Natural killer cell (primary cell): ENCODE measurements around the gene CHST15. TPM values are rescaled to one million over a fixed set of nuclear protein-coding genes. Genes with fewer than 3 reads are reported as not detected.

Experiments
- ATAC-seq, 3 donors: fragments of 150-1000 bp in 2 of 3; fragments of 200-7000 bp in 1 of 3; cut with Tn5 transposase; 1 replicate in 1 of 3; 2 replicates in 2 of 3; pipeline ENCODE4 v1.10.0; 2021; ENCODE audit warnings: mild to moderate bottlenecking in 2 of 3, moderate library complexity in 2 of 3
- DNase-seq, 2 donors: peaks; one replicate each; pipeline versions ENCODE4 v3.0.0 to v3.0.0-alpha.2; 2013 to 2021; ENCODE audit warnings: mixed read lengths in 1 of 2
- H3K27ac ChIP-seq: one replicate; pipeline ENCODE4 v1.5.1; 2013; ENCODE audit warnings: mild to moderate bottlenecking, low read length
- H3K27me3 ChIP-seq: one replicate; pipeline ENCODE4 v1.6.1; 2013; ENCODE audit warnings: low read length; ENCODE audit not compliant: control insufficient read depth, insufficient read depth
- H3K36me3 ChIP-seq: one replicate; pipeline ENCODE4 v1.6.1; 2013; ENCODE audit warnings: low read length; ENCODE audit not compliant: control insufficient read depth, insufficient read depth
- H3K4me1 ChIP-seq: one replicate; pipeline ENCODE4 v1.6.1; 2013; ENCODE audit warnings: low read length; ENCODE audit not compliant: control insufficient read depth, insufficient read depth
- H3K4me3 ChIP-seq: one replicate; pipeline ENCODE4 v1.5.1; 2013; ENCODE audit warnings: low read length
- H3K9me3 ChIP-seq: one replicate; pipeline ENCODE4 v1.6.1; 2013; ENCODE audit warnings: low read length; ENCODE audit not compliant: control insufficient read depth, insufficient read depth
- H3K27ac Mint-ChIP-seq, 2 donors: one replicate each; pipeline ENCODE4 v1.8.0; 2022; ENCODE audit warnings: mild to moderate bottlenecking in 2 of 2, mixed read lengths in 2 of 2, moderate library complexity in 1 of 2
- H3K27me3 Mint-ChIP-seq, 2 donors: one replicate each; pipeline ENCODE4 v1.8.0; 2022; ENCODE audit warnings: low read depth in 2 of 2, mixed read lengths in 2 of 2
- H3K36me3 Mint-ChIP-seq: one replicate; pipeline ENCODE4 v1.8.0; 2022; ENCODE audit warnings: mixed read lengths
- H3K4me1 Mint-ChIP-seq, 2 donors: one replicate each; pipeline ENCODE4 v1.8.0; 2022; ENCODE audit warnings: mixed read lengths in 2 of 2
- H3K4me3 Mint-ChIP-seq: one replicate; pipeline ENCODE4 v1.8.0; 2022; ENCODE audit warnings: mild to moderate bottlenecking, moderate library complexity, mixed read lengths
- H3K9me3 Mint-ChIP-seq, 2 donors: one replicate each; pipeline ENCODE4 v1.8.0; 2022; ENCODE audit warnings: mixed read lengths in 2 of 2
- CTCF ChIP-seq: fragments of 200-600 bp; IDR thresholded peaks from one replicate; pipeline ENCODE4 v1.8.0; 2022; ENCODE audit warnings: antibody characterized with exemption
- WGBS: methylation state at CpG from one replicate; pipeline ENCODE4 v1.1.7; 2013; ENCODE audit warnings: missing lambda C conversion rate; ENCODE audit not compliant: insufficient coverage; 5-methylcytosine and 5-hydroxymethylcytosine counted together
- intact Hi-C: fragments of 100-400 bp; cut with micrococcal nuclease; formaldehyde crosslinking; loops from one replicate; pipeline ENCODE4 v1.14.2; 2022
- total RNA-seq, 4 donors: library from RNA; stranded (reverse); fragments of 120-200 nt in 1 of 4; gene quantifications; one replicate each; pipeline versions ENCODE4 v1.2.3 to v1.2.4, GENCODE V29; 2013 to 2022

CHST15 gene
- total RNA-seq, 3 donors from 2014 or later (not counting 1 experiment from before 2014, with no cell fraction given) = 1.9 to 11.9 (median 8.7) TPM

- no peaks in the 10 kb centered on the region for H3K36me3 Mint-ChIP-seq
- H3K27ac Mint-ChIP-seq = peak overlapping the region in 1 of 2 donors; percentile 1
- H3K4me1 Mint-ChIP-seq = peaks cover 6 to 14% of the 10 kb centered on the region in 2 donors
- H3K27me3 ChIP-seq = no peaks in the 10 kb centered on the region
- no peak overlapping the region for H3K4me3 Mint-ChIP-seq
- H3K27ac ChIP-seq = peak overlapping the region; percentile 16
- 82% methylated on average over 8 of the region's 8 CpGs for WGBS
- H3K9me3 ChIP-seq = no peaks in the 10 kb centered on the region
- intact Hi-C loops = no loop called here
- no peak overlapping the region for H3K4me3 ChIP-seq
- H3K4me1 ChIP-seq = peaks cover 40% of the 10 kb centered on the region
- DNase-seq (no peak), ATAC-seq (no peak)
- no peaks in the 10 kb centered on the region for H3K36me3 ChIP-seq
- no peak for TF ChIP-seq CTCF
- no peaks in the 10 kb centered on the region for H3K9me3 Mint-ChIP-seq
- peaks cover 2 to 10% of the 10 kb centered on the region in 2 donors for H3K27me3 Mint-ChIP-seq
These were observed 55.6 kb downstream of the CHST15 start for GRCh38 chr10:124037784-124038183.

DNA sequence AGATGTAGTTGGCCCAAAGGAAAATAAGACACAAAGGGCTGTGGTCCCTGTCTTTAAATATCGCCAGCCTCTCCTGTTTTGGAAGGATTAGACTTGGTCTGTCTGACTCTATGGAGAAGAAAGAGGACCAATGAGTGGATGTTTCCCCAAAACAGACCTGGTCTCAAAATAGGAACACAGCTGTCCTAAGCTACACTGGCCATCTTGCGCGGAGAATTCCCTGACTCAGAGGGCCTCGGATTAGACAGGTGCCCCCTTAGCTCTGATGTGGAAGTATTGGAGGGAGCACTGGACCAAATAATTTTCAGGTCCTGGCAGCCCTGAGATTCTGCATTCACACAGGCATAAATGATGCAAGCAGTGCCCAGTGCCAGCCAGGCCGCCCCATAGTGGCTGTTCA, 56.1 kb downstream of the CHST15 start:
- Mint-ChIP-seq H3K27me3 (peaks cover 2 to 7% of the 10 kb centered on the region in 2 donors), H3K36me3 (no peaks in the 10 kb centered on the region), H3K4me3 (no peak overlapping the region), H3K27ac (peak overlapping the region in 1 of 2 donors; percentile 1), H3K4me1 (peaks cover 6 to 14% of the 10 kb centered on the region in 2 donors), H3K9me3 (no peaks in the 10 kb centered on the region)
- DNase-seq (no peak), ATAC-seq (no peak)
- Histone ChIP-seq H3K27ac (peak overlapping the region; percentile 16), H3K27me3 (no peaks in the 10 kb centered on the region), H3K9me3 (no peaks in the 10 kb centered on the region), H3K36me3 (no peaks in the 10 kb centered on the region), H3K4me3 (no peak overlapping the region), H3K4me1 (peaks cover 35% of the 10 kb centered on the region)
- intact Hi-C loops = no loop called here
- 88% methylated on average over 5 of the region's 5 CpGs for WGBS
- no peak for TF ChIP-seq CTCF

GRCh38 chr10:124036746-124037145, 56.7 kb downstream of the CHST15 start:
- Mint-ChIP-seq H3K9me3 (no peaks in the 10 kb centered on the region), H3K36me3 (no peaks in the 10 kb centered on the region), H3K27ac (no peak overlapping the region), H3K27me3 (peaks cover 0 to 7% of the 10 kb centered on the region in 2 donors), H3K4me1 (peaks cover 6 to 14% of the 10 kb centered on the region in 2 donors), H3K4me3 (no peak overlapping the region)
- Histone ChIP-seq H3K4me3 (no peak overlapping the region), H3K36me3 (no peaks in the 10 kb centered on the region), H3K9me3 (no peaks in the 10 kb centered on the region), H3K4me1 (peaks cover 32% of the 10 kb centered on the region), H3K27me3 (no peaks in the 10 kb centered on the region), H3K27ac (no peak overlapping the region)
- ATAC-seq = no peak
- WGBS = 98% methylated on average over 8 of the region's 8 CpGs
- no peak for DNase-seq
- intact Hi-C loops = no loop called here
- no peak for TF ChIP-seq CTCF

GRCh38 chr10:124035928-124036558, 57.4 kb downstream of the CHST15 start:
- H3K9me3 ChIP-seq = no peaks in the 10 kb centered on the region

More at GRCh38 chr10:124035928-124036558, 57.4 kb downstream of the CHST15 start:
- Mint-ChIP-seq H3K9me3 (no peaks in the 10 kb centered on the region), H3K27me3 (peaks cover 2 to 7% of the 10 kb centered on the region in 2 donors), H3K4me1 (peaks cover 6 to 14% of the 10 kb centered on the region in 2 donors), H3K27ac (peak overlapping the region in 1 of 2 donors; percentile 85), H3K36me3 (no peaks in the 10 kb centered on the region), H3K4me3 (peak overlapping the region; percentile 37)
- WGBS = 15% methylated on average over 21 of the region's 21 CpGs
- peak; percentile 65 to 89 (median 73) for ATAC-seq
- H3K27ac ChIP-seq = peak overlapping the region; percentile 73
- H3K4me3 ChIP-seq = no peak overlapping the region
- DNase-seq = peak; percentile 23 to 32
- no peaks in the 10 kb centered on the region for H3K27me3 ChIP-seq
- TF ChIP-seq CTCF = no peak
- intact Hi-C loops = no loop called here
- peaks cover 32% of the 10 kb centered on the region for H3K4me1 ChIP-seq
- no peaks in the 10 kb centered on the region for H3K36me3 ChIP-seq
